Left lobe of liver (tissue), 2 donors: Measurements from ENCODE around the gene KCNG1. TPM values are rescaled to one million over a fixed set of nuclear protein-coding genes. Genes with fewer than 3 reads are reported as not detected.

Experiments used
- ATAC-seq: fragments of 200-7000 bp; cut with Tn5 transposase; one replicate; pipeline ENCODE4 v1.9.1; 2020; ENCODE audit warnings: mild to moderate bottlenecking, moderate library complexity
- DNase-seq: peaks from one replicate; pipeline ENCODE4 v3.0.0-alpha.2; 2020; ENCODE audit warnings: low spot score
- total RNA-seq: library from RNA; stranded (reverse); gene quantifications from one replicate; pipeline ENCODE4 v1.2.1, GENCODE V29; 2021
- donor health status: DM: no; HTN: no; CAD: no; lungs with moderate emphysema.
- donor health status: DM: no; HTN: yes; CAD: no.

Gene KCNG1
- total RNA-seq, 1 donor from 2014 or later: 0.20 TPM

DNA sequence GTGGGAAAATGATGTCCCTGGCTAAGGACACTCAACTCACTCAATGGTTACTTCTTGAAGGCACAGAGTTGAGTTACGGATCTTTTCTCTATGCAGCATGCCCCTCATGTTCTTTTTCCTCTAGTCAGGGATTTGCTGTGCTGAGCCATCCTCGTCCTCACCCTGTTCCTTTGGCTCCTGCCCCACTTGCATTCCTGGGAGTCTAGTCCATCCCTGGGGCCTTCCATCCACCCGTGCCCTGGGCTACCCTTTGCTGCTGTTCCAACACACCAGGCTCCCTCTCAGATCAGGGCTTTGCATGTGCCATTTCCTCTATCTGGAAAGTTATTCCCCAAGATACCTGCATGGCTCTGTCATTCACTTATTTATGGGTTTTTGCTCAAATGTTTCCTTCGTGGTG lies 13.3 kb upstream of the KCNG1 start:
- ATAC-seq (no peak), DNase-seq (no peak)

DNA sequence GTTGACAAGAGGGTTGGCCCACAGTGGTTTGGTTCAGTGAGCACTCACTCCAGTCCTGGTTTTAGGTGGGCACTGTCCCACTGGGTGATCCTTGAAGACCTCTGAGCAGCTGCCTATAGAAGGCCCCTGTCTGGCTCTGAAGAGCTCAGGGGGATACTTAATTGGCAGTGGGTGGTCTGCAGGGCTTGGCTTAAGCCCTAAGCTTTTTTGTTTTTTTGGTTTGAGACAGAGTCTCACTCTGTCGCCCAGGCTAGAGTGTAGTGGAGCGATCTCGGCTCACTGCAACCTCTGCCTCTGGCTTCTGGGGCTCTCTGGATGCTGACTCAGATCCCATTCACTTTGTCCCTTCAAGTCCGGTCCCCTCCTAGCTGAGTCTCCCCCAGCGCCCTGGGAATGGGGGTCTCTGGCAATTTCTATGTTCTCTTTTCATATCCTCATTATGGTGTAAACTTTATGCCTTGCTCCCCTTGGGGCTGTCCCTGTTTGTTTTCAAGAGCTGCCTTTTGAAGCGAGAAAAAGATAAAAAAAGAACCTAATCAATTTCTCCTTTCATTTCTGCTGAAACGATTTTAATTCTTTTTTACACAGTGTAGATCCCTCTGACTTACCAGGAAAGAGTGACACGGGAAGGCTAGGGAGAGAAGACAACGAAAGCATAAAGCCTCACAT lies 12.2 kb upstream of the KCNG1 start:
- DNase-seq: no peak
- no peak for ATAC-seq

DNA sequence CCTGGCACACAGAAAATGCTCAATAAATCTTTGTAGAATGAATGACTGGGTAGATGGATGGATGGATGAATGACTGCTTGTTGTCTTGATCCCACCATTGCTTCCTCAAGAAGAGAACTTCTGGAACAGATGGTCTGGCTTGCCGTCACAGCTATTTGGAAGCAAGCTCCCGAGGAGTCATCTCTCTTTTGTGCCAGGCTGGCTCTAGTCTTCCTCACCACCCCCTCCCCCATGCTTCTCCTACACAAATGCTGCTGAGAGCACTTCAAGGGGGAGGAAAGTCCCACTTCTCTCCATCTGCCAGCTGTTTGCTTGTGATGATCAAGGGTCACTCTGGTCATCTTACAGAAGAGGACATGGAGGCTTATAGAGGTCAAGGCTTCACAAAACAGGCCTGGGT lies 11.6 kb upstream of the KCNG1 start:
- no peak for DNase-seq
- no peak for ATAC-seq

DNA sequence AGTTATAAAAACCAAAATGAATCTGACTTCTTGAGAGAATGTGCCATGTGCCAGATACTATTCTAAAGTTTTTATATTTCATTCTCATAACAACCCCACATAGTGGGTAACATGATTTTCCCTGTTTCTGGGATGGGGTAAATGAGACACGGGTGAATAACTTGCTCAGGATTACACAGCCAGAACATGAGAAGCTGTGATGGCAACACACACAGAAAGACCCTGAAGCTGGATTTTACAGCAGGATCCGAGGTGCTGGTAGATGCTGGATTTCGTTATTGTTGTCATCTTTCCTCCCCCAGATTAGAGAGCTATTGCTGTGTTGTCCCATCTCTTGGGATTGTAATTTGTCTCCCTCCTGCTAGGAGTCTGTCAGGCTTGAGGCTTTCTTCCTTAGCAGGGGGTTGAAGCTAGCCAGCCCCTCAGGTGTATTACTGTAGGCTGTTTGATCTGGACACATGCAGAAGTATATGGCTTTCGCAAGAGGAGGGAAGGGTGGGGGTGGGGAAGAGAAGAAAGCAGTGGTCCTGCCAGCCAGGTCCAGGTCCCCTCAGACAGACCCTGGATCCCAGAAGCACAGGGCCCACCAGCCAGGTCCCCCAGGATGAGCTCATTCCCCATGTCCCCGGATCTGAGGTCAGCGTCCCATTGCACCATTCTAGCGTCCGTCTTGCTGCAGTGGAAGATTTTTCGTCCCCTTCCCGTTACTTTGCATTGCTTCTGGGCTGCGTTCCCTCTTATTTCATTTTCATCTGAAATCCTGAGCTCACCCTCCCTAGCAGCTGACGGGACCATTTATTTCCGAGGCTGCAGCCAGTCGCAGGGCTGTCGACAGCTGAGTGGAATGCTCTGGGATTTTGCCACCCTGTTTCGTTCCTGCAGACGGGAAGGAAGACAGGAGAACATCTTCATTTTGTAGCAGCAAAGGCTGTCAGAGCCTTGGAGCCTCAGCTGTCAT lies 7.3 kb upstream of the KCNG1 start:
- no peak for DNase-seq
- no peak for ATAC-seq

DNA sequence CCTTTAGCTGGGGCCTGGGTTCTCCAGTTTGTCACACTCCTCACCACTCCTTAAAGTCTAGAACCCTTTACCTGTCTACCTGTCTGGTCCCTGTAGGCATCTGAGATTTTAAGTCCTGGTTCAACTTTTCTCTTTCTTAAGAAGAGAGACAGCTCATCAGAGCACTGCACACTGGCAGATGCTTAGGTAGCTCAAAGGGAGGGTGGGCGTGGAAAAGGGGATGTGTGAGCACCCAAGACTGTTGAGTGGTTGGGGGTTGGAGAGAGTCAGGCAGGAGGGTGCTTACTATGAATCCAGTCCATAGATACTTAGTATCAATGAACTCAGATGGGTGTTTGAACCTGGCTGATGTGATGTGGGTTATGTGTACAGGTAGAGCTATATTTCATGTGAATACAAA lies 6.6 kb upstream of the KCNG1 start:
- DNase-seq: no peak

DNA sequence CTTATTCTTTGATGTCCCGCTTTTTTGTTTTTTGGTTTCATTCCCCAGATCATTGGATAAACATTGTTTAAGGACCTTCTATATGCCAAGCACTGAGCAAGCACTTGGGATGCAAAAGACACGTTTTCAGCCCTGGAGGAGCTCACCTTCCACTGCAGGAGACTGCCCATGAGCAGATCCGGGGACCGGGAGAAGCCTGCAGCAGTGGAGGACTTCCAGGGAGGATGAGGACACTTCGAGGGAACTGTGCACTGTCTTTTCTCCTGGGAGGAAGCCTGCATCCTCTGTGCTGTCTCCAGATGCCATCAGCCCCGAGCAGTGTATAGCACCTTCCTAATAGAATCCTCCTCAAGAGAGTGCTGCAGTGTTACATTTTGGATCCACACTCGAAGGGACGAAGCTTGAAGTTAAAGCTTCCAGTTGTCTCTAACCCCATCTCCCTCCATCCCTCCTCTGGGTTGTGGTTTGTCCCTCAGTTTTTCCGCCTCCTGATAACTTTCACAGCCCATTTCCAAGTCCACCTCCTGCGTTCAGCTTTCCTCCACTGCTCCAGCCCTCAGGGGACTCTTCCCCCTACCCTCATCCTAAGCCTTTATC lies 5.8 kb upstream of the KCNG1 start:
- DNase-seq (no peak), ATAC-seq (no peak)

More for the DNA sequence above, 6.6 kb upstream of the KCNG1 start:
- ATAC-seq: no peak

DNA sequence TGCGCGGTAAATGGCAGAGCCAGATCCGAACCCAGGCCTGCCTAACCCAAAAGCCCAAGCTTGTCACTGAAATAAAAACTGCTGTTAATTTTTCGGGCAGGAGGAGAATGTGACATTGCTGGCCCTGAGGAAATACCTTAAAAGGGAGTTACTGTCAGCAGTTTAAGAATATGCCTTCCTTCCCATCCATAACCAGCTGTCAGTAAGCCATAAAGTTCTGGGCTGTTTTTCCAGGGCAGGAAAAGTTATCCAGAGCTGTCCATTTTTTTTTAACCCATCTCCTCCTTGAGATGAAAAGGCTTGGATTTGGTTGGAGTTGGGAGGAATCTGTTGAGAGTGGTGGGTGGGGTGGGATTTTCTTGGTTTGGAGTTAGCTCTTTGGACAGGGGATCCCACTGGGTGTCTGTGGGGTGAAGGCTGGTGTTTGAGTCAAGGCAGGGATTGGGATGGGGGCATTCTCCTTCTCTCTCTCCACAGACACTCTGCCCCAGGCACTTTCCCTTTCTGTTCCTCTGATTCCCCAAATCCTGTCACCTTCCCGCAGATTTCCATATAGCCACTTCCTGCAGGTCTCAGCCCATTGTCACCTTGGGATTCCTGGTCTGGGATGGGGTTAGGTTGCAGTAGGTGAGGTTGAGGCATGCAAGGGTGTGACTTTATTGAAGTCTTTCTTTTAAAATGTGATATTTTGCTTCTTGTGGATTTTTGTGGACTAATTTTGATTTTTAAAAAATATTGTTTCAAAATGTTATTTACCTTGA lies 4.3 kb upstream of the KCNG1 start:
- ATAC-seq (no peak), DNase-seq (no peak)

DNA sequence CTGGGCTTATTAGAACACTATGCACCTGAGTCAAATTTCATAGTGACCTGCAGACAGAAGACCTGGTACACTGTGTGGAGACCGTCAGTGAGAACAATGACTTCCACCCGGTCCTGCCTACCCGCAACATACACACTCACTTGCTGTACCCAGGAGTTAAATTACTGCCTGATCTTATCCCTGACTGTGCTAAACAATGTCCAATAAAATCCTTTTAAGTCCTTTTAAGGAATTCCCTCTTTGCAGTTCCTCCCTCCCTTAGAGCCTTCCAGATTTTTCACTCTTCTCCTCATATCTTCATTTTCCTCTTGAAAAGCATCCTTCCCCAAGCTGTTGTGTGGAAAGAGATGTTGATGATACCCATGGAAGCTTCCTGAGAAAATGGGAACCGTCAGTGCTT lies 3.4 kb upstream of the KCNG1 start:
- ATAC-seq: no peak
- DNase-seq: no peak

DNA sequence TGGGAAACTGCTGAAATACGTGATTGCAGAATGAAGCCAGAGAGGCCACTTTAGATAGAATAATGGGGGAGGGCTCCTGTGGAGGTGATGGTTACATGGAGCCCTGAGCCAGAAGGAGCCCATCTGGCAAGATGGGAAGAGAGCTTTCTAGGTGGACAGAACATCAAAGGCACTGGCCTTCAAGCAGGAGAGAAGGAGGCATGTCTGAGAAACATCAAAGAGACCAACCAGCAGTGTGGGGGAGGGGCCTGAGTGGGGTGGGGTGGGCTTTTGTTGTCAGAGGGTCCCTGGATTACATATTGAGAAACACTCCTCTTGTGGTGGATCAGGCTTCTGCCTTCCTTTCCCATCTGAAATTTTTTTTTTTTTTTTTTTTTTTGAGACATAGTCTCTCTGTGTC lies 1.9 kb upstream of the KCNG1 start:
- DNase-seq (no peak), ATAC-seq (no peak)

DNA sequence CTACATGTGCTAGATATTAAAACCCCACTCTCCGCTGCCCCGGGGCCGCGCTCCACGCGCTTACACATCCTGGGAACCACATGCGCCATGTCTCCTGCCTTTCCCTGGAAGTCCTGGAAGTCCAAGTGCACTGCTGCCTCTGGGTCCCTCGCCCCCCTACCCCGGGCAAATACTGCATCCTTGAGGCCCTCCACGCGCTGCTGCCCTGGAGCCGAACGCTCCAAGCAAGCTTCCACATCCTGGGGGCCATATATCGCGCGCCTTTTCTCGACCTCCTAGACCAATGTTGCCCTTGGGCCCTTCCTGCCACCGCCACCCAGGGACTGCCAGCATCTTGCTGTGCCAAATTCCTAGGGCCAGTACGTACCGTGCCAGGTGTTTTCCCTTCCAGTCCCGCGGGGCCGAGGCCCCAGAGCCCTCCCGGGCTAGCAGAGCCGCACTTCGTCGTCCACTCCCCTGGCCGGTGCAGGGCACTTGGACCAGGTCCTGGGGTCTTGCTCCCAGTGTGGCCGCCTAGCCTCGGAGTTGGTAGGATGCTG lies 779 bp upstream of the KCNG1 start:
- ATAC-seq (peak; percentile 7), DNase-seq (no peak)

DNA sequence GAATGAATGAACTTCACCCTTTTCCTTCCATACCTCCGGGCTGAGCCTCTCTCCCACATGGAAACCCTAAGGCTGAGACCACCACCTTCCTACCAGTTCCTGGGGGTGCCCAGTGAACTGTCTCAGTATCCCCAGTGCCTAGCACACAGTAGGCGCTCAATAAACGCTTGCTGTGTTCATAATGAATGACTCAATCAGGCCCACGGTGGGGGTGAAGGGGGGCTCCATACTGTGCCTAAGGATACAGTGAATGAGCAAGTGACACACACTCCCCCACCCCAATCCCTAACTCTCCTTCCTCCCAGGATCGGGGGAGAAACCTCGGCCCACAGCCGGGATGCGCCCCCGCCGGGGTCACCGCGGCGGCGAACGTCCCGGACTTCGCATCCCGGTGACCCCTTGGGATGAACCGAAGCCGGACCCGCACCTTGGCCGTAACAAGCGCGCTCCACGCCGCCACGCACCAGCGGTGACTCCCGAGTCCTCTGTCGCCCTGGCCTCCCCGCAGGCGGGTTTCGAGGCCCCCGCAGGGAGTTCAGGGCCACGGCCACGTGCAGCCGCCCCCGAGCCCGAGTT lies 592 bp downstream of the KCNG1 start:
- DNase-seq (no peak), ATAC-seq (no peak)

DNA sequence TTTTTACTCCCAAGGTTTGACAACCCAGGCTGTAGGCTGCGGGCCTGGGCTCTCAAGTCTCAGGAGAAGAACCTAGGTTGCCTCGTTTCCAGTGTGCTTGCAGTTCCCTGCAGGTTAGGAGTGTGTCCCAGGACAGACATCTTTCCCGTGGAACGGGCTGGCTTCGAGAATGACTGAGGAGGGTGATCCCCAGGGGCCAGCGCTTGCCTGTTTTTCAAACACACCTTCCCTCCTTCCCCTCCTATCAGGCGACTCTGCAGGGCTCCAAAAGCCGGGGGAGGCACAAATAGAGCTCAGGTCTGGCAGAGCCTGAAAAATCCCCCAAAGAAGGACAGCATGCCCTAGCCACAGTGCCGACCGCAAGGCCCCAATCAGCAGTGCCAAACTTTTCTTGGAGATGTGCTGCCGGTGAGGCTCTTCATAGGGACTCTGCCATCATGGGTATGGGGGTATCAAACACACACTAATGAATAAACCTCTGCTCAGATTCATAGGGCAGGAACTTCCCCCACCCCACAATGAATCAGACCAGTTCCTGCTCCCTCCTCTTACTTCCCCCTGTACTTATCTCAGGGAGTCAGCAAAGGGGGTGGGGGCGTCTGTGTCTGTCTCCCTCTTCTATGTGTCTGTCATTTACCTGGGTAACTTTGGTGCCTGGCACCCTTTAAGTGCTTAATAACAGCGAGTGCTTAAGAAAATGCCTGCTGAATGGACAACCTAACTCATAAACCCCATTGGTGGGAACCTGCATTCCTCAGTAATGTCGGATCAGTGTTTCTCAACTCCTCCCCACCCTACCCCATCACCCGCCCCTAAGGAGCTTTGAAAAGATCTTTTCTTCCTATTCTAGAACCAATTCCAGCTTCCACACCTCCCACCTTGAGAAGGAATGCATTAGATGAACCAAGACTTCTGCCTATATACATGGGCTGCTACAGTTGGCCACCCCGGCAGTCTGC lies 1.6 kb downstream of the KCNG1 start:
- no peak for DNase-seq

DNA sequence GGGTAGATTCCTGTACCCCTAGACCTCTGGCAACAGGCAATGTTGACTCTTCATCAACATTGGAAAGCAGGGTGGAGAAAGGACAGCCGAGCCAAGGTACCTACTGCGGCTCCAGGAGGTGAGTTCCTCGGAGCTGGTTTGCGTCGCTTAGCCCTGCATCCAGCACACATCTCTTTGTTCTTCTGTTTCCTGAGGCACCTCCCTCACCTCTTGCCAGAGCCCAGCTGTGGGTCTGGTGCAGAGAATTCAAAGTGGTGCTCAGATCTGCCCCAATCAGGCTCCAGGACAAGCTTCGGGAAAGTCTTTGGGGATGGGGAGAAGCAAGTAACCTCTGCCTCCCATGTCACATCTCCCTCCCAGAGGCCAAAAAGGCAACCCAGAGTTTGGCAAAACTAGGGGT lies 2.2 kb downstream of the KCNG1 start:
- ATAC-seq (no peak), DNase-seq (no peak)

More for the DNA sequence above, 1.6 kb downstream of the KCNG1 start:
- ATAC-seq: no peak

DNA sequence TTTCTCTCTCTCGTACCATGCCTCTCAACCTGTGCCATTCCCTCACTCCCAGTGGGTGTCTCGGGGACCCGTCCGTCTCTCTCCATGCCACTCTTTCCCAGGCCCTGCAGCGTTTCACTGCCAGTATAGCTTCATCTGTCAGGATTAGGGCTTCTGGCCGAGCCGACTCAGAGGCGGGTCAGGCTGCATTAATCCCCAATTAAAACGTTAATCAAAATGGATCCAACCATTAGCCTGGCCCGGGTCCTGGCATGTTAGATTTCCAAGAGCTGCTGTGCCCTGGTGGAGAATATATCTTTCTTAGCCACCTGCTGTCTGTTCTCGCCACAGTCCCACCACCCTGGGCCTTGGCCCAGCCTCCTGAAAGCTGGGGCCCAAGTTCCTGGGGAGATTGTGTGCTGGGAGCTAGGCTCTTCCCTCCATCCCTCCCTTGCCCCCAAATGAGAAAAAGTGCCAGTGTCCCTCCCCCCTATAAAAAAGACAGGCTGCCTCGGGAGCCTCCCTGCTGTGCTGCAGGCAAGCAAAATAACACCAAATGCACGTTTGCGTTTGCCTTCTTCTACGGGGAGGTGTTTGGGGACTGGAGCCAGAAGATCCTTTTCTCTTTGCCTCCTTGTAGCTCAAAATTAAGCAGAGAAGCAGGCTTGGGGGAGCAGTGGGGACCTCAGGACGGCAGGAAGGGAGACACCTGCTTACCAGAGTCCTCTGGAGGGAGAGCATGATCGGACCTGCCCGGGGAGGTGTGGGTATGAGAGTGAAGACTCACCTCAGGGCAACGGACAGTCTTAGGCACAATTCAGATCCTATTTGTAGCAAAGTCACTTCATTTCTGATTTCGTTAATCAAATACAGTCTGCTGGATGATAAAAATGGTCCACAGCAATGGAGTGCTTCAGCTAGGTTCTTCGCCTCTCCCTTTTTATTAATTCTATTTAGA lies 3.0 kb downstream of the KCNG1 start:
- no peak for DNase-seq
- no peak for ATAC-seq

DNA sequence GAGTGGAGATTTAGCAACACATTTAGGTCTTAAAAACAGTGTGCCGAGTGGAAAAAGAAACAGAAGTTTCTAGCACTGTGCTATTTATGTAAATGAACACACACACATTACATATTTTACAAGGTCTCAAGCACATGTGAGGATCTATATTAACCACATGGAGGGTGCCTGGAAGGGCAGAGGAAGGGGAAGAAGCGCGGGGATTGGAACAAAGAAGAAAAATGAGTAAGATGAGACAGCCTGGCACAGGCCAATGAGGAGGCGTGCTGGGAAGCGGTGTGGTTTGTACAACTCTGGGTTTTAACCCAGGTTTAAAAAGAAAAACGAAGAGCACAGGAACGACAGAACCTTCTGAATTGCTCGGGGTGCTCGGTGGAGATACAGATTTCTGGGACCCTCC lies 5.7 kb downstream of the KCNG1 start:
- ATAC-seq: no peak
- no peak for DNase-seq

DNA sequence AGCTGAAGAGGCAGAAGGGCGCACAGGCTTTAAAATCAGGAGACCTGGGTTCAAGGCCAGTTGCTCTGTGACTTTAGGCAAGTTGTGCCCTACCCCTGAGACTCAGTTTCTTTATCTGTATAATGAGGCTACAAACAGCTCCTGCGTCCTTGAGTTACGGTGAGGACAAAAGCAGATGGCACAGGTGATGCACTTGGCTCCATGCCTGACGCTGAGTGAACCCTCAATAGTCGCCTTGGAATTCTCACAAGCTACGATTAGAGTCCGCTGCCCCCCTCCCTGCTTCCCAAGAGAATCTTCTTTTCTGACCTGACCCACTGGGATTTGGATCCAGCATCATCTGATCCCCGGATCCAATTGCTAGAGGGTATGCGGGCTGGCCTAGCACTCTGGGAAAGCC lies 6.4 kb downstream of the KCNG1 start:
- ATAC-seq (no peak), DNase-seq (no peak)

DNA sequence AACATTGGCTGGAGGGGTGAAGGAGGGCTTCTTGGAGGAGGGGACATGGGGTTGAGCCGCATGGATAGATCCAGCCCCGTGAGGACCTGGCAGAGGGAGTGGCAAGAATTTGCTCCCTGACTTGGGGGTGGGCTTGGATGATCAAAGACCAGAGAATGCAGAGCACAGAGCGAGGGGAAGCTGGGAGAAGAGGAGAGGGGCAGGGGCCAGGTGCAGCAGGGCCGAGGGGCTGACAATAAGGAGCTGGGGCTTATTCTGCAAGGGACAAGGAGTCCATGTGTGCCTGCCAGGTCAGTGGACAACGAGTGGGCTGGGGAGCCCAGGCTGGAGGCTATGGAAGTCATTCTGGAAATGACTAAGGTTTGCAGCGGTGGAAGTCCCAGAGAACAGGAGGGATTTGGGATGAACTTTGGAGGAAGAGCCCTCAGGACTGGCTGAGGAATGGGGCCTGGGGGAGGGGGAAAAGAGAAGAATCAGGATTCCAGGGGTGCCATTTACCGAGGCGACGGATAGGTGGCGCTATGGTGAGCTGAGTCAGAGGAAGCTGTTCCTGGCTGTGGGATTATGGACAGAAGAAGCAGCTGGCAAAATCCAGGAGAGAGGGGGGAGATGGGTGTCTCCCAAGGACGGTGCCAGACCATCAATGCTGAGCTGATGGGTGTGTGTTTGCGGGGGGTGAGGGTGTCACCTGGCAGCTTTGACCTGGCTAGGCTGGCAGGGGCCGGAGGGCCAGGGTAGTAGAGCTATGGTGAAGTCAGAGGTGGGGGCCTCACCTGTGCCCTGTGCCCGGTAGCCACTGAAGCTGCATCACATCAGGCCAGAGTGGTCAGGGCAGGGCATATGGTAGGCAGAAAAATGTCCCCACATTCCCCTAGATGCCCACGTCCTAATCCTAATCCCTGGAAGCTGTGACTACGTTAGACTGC lies 7.8 kb downstream of the KCNG1 start:
- no peak for DNase-seq
- ATAC-seq: peak; percentile 67
